Chondrocyte (in vitro differentiated cells): ENCODE results near the gene CRYM. TPM values are rescaled to one million over a fixed set of nuclear protein-coding genes. Genes with fewer than 3 reads are reported as not detected.
"Not testable (repeated sequence)": the region's sequence is repeated elsewhere in the genome, so short reads cannot be mapped to it uniquely, and the experiment has no call there.

Experiments used
- DNase-seq: peaks from one replicate; pipeline ENCODE4 v3.0.0; 2021; ENCODE audit warnings: mixed read lengths, low spot score
- H3K27ac Mint-ChIP-seq: one replicate; pipeline ENCODE4 v1.8.0; 2021; ENCODE audit warnings: mild to moderate bottlenecking, moderate library complexity, mixed read lengths; ENCODE audit not compliant: unreplicated experiment
- H3K27me3 Mint-ChIP-seq: 2 replicates; pipeline ENCODE4 v1.8.0; 2021; ENCODE audit warnings: low read depth, mixed read lengths
- H3K36me3 Mint-ChIP-seq: 2 replicates; pipeline ENCODE4 v1.8.0; 2021; ENCODE audit warnings: low read depth, mixed read lengths
- H3K4me1 Mint-ChIP-seq: 2 replicates; pipeline ENCODE4 v1.8.0; 2021; ENCODE audit warnings: low read depth, mild to moderate bottlenecking, mixed read lengths
- H3K4me3 Mint-ChIP-seq: one replicate; pipeline ENCODE4 v1.8.0; 2021; ENCODE audit warnings: mild to moderate bottlenecking, moderate library complexity, mixed read lengths; ENCODE audit not compliant: unreplicated experiment
- H3K9me3 Mint-ChIP-seq: 2 replicates; pipeline ENCODE4 v1.8.0; 2021; ENCODE audit warnings: low read depth, mixed read lengths
- total RNA-seq: library from RNA; stranded (reverse); gene quantifications from 3 replicates; pipeline ENCODE4 v1.2.1, GENCODE V29; 2021
- TF ChIP-seq, protein P1 (sequence below): fragments of 200-600 bp; sonication (generic); IDR thresholded peaks from 2 replicates; pipeline ENCODE4 v1.5.0; 2021; ENCODE audit warnings: antibody characterized with exemption, mild to moderate bottlenecking, moderate library complexity

CRYM gene
- total RNA-seq, 1 donor from 2014 or later, result not detected

DNA sequence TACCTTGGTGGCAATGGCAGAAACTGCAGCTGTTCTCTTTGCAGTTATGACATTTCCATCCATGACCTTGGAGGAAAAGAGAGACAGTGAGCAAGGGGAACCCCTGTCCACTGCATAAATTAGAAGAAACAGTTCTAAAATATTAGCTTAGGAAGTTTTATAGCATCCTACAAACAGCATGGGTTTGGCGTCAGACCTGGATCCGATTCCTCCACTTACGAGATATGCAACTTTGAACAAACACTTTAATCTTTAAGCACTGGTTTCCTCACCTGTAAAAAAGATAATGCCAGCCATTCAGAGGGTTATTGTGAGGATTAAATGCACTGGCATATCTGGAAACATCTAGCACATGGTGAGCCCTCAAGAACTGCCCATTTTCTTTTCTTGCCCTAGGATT is 2.6 kb downstream of the CRYM start:
- H3K4me3 Mint-ChIP-seq, result no peak overlapping the region
- no peaks in the 10 kb centered on the region for H3K36me3 Mint-ChIP-seq
- DNase-seq, result no peak
- H3K27me3 Mint-ChIP-seq, result peaks cover 70% of the 10 kb centered on the region
- peaks cover 7% of the 10 kb centered on the region for H3K4me1 Mint-ChIP-seq
- no peak overlapping the region for H3K27ac Mint-ChIP-seq
- no peaks in the 10 kb centered on the region for H3K9me3 Mint-ChIP-seq
- TF ChIP-seq, protein P1, sequence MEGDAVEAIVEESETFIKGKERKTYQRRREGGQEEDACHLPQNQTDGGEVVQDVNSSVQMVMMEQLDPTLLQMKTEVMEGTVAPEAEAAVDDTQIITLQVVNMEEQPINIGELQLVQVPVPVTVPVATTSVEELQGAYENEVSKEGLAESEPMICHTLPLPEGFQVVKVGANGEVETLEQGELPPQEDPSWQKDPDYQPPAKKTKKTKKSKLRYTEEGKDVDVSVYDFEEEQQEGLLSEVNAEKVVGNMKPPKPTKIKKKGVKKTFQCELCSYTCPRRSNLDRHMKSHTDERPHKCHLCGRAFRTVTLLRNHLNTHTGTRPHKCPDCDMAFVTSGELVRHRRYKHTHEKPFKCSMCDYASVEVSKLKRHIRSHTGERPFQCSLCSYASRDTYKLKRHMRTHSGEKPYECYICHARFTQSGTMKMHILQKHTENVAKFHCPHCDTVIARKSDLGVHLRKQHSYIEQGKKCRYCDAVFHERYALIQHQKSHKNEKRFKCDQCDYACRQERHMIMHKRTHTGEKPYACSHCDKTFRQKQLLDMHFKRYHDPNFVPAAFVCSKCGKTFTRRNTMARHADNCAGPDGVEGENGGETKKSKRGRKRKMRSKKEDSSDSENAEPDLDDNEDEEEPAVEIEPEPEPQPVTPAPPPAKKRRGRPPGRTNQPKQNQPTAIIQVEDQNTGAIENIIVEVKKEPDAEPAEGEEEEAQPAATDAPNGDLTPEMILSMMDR, result no peak

DNA sequence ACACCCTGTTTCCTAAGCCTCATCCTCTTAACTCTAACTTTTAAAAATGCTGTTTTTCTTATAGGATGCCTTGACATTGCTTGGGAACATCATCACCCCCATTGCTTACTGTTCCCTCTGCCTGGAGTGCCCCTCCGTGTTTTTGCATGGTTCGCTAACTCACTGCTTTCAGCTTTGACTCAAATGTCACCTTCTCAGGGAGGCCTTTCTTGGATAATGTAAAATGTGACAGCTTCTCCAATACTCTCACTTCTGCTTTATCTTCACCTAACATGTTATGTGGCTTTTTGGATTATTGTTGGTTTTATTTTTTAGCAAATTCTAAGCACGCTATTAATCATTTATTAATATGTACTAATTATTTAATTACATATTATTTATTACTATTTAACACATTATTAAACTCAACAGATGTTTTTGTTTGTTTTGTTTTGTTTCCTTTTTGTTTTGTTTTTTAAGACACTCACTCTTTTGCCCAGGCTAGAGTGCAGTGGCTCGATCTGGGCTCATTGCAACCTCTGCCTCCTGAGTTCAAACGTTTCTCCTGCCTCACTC is 3.8 kb downstream of the CRYM start:
- Mint-ChIP-seq H3K36me3 (no peaks in the 10 kb centered on the region), H3K27ac (no peak overlapping the region), H3K9me3 (no peaks in the 10 kb centered on the region), H3K27me3 (peaks cover 62% of the 10 kb centered on the region), H3K4me1 (peaks cover 7% of the 10 kb centered on the region), H3K4me3 (no peak overlapping the region)
- TF ChIP-seq, protein P1, result no peak
- DNase-seq, result no peak

DNA sequence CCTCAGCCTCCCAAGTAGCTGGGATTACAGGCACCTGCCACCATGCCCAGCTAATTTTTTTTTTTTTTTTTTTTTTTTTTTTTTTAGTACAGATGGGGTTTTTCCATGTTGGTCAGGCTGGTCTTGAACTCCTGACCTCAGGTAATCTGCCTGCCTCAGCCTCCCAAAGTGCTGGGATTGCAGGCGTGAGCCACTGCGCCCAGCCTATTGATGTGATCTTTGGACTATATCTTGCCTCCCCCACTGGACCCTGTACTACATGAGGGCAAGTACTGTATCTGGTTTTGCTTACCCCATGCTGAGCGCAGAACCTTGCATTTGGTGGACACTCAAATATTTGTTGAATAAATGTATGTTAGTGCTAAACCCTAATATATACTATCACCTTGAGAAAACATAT is 5.3 kb downstream of the CRYM start:
- H3K27me3 Mint-ChIP-seq, result peaks cover 52% of the 10 kb centered on the region
- not testable (repeated sequence) for H3K9me3 Mint-ChIP-seq, H3K27ac Mint-ChIP-seq, H3K4me3 Mint-ChIP-seq, H3K4me1 Mint-ChIP-seq, H3K36me3 Mint-ChIP-seq, DNase-seq

DNA sequence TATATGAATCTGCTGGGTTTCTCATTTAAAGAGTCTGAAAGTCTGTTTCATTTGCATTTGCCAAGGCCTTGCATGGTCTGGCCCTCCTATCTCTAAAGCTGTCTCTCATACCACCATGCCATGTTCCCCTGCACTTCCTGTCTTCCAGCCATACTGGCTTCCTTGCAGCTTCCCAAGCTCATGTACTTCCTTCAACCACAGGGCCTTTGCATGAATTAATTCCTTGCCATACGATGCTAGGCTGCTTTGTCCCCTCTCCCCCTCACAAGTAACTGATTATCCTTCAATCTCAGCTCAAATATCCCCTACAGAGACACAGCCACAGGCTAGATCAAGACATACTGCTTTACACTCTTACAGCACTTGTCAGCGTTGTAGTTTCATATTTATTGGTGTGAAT is 5.8 kb downstream of the CRYM start:
- peaks cover 47% of the 10 kb centered on the region for H3K27me3 Mint-ChIP-seq
- no peaks in the 10 kb centered on the region for H3K4me1 Mint-ChIP-seq
- TF ChIP-seq, protein P1, result no peak
- no peaks in the 10 kb centered on the region for H3K9me3 Mint-ChIP-seq
- no peak overlapping the region for H3K27ac Mint-ChIP-seq
- H3K4me3 Mint-ChIP-seq, result no peak overlapping the region
- no peak for DNase-seq
- no peaks in the 10 kb centered on the region for H3K36me3 Mint-ChIP-seq

DNA sequence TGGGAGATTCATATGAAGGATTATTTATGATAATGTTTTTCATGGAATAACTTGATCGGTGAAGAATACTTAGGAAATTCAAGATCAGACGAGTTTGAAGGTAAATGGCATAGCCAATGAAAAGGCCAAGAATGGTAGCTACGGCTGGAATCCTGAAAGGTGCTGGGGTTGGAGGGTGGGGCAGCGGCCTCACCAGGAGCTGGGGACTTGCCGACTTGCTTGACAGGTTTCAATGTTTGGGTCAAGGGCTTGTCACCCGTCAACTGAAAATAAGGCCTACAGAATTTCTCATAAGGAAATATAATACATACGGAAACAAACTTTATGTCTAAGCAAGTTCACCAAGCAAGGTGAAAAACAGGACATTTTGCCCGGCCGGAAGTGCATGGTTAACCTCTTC is 9.9 kb downstream of the CRYM start:
- peaks cover 14% of the 10 kb centered on the region for H3K27me3 Mint-ChIP-seq
- TF ChIP-seq, protein P1, result no peak
- no peaks in the 10 kb centered on the region for H3K36me3 Mint-ChIP-seq
- DNase-seq, result no peak
- H3K27ac Mint-ChIP-seq, result no peak overlapping the region
- H3K4me3 Mint-ChIP-seq, result no peak overlapping the region
- H3K4me1 Mint-ChIP-seq, result peaks cover 9% of the 10 kb centered on the region
- H3K9me3 Mint-ChIP-seq, result no peaks in the 10 kb centered on the region

DNA sequence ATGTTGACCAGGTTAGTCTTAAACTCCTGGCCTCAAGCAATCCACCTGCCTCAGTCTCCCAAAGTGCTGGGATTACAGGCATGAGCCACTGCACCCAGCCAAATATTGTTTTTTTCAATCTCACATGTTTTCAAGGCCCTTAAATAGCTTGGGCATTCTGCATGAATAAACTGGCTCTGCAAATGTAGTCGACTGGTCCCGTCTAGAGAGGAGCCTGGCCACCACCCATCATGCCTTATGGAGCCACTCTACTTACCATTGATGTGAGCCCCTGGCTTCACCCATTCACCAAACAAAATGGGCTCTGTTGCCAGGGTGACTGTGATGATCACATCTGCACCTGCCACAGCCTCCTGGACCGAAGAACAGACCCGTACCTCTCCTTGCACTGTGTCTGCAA is 10.8 kb downstream of the CRYM start:
- TF ChIP-seq, protein P1, result no peak
- no peak for DNase-seq
- H3K4me1 Mint-ChIP-seq, result peaks cover 9% of the 10 kb centered on the region
- no peak overlapping the region for H3K4me3 Mint-ChIP-seq
- H3K27ac Mint-ChIP-seq, result no peak overlapping the region
- no peaks in the 10 kb centered on the region for H3K9me3 Mint-ChIP-seq
- no peaks in the 10 kb centered on the region for H3K36me3 Mint-ChIP-seq
- peaks cover 10% of the 10 kb centered on the region for H3K27me3 Mint-ChIP-seq
